NCI-H1048 (cell line): ENCODE results near the gene CAMLG.

Source experiments
- DNase-seq: peaks from one replicate; lab custom pipeline; 2025; lab: John Stamatoyannopoulos, UW

The CAMLG gene

DNA sequence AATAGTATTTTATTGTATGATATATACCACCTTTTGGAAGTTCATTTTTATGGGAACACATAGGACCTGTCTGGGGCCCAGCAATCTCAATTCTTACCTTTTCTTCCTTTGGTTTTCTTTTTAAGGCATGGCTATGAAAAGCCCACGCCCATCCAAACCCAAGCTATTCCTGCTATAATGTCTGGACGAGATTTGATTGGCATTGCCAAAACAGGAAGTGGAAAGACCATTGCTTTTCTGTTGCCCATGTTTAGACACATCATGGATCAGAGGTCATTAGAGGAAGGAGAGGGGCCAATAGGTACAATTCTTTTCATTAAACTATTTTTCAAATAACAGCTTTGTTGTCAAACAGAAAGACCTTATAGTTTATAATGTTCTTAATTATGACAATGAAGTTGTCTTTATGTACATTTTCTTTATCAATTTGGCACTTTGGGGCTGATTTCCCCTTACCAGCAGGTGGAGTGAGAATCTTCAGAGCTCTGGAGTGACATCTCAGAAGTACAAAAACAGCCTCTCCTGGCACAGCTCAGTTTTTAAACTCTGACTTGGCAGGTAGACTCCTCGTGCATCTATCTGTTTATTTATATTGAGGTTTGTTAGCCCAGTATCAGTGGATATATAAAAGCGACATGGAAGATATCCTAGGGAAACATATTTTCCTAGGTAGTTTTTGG is 46.0 kb downstream of the CAMLG start:
- no peak for DNase-seq

DNA sequence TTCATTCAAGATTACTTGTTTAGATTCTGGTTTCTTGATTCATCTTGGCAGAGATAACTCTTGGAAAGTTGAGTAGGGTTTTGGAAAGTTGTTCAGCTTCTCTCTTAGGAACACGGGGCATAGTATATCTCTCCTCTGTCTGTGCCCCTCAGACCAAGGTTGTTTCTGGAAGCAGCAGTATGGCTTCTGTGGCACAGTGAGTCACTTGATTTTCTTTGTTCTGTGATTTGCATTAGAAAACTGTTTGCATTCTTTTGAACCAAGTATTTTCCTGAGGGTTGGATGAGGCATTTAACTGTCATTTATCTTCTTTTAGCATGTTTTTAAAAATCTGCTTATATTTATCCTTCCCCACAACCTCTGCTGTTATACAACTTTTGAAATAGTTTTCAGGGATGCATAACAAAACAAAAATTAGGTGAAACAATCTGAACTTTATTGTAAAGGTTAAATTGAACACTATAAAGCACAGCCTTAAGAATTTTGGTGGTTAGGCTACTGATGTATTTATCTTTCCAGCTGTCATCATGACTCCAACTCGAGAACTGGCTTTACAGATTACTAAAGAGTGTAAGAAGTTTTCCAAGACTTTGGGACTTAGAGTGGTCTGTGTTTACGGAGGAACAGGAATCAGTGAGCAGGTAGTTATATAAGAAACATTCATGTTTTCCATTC is 46.7 kb downstream of the CAMLG start:
- no peak for DNase-seq

DNA sequence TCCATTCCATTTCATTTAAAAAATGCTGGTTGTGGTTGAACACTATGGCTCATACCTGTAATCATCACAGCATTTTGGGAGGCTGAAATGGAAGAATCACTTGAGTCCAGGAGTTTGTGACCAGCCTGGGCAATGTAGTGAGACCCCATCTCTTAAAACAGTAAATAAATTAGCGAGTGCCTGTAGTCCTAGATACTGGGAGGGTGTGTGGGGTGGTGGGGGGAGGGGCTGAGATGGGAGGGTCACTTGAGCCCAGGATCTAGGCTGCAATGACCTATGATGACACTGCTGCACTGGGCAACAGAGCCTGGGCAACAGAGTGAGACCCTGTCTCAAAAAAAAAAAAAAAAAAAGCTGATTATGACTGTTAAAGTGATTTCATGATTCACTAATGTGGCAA is 49.3 kb downstream of the CAMLG start:
- DNase-seq = no peak

DNA sequence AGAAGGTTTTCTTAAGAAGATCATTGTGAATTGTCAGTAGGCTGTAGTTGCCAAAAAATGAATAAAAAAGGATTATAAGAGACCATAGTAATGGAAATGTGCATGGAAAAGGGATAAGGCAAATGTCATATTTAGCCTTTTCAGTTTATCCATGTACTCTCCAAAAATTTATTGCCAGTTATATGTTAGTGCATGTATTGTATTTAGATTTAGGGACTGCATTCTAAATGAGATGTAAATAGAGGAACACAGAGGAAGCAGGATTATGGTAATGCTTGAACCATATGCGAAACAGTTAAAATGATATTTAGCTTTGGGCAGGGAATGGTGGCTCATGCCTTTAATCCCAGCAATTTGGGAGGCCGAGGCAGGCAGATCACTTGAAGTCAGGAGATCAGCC is 53.2 kb downstream of the CAMLG start:
- no peak for DNase-seq

DNA sequence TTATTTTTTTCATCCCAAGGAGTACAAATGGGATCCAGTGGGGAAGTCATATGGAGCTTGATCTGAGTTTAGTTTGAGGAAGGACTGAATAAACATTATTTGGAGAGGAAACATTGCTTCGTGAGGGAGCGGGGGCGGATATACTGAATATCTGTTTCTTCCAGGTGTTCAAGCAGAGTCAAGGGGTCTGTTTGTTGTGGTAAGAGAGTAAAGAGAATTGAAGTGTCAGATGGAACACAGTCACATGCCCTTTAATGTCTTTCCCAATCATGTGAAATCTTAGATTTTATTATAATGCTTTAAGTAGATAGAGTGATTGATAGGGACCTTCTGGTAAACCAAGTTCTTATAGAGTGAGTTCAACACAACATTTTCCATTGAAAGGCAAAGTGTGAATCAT is 53.9 kb downstream of the CAMLG start:
- no peak for DNase-seq

DNA sequence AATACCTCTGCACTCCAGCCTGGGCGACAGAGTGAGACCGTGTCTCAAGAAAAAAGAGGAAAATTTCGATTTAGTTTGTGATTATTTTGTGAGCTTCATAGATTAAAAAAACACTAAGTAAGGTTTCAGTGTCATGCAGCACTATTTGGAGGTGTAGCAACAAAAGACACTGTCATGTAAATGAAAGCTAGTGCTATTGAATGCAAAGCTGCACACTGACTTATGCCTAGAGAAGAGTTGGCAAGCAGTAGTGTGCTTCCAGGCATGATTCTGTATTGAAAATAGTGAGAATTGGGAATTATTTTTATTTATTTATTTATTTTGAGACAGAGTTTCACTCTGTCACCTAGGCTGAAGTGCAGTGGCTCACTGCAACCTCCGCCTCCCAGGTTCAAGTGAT is 54.8 kb downstream of the CAMLG start:
- DNase-seq = no peak

DNA sequence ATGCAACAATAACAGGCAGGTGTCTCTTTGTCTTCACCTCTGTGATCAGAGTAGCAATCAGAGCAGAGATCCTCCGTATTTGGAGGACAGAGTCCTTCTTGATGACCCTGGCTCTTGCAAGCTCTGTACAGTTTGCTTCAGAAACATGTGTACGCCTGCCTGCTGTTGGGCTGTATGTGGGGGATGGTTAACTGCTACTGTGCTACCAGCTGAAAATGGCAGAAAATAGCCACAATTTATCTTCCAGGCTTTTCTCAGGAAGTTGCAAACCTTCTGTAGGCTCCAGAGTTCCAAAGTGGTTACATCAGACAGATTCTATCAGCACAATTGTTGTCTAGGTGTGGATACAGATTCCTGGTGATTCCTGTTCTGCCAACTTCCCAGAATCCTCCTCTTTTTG is 55.7 kb downstream of the CAMLG start:
- DNase-seq = no peak

DNA sequence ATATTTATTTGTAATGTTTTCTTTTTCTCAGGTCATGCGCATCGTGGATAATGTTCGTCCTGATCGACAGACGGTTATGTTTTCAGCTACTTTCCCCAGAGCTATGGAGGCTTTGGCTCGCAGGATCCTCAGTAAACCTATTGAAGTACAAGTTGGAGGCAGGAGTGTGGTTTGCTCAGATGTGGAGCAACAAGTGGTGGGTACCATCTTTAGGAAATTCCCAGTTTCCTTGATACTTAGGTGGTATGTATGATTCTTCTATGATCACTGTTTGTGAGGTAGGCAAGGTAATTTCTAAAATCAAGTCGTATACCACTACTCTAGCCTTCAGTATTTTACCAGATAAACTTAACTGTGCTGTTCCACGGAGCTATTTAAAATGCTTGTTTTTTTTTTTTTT is 56.5 kb downstream of the CAMLG start:
- no peak for DNase-seq

DNA sequence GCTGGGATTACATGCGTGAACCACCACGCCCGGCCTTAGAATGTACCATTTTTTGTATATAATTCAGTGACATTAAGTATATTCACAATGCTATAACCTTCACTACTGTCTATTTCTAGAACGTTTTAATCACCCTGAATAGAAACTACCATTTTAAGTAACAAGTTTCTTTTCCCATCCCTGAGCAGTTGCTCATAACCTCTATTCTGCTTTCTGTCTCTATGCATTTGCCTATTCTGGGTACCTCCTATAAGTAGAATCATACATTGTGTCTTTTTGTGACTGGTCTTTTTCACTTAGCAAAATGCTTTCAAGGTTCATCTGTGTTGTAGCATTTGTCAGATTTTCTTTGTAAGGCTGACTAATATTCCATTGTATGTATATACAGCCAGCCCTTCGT is 60.1 kb downstream of the CAMLG start:
- DNase-seq = no peak
